IMR-90 (cell line): ENCODE data around the gene IL24. TPM values are rescaled to one million over a fixed set of nuclear protein-coding genes. Genes with fewer than 3 reads are reported as not detected.

Source experiments
- ATAC-seq: fragments of 200-7000 bp; cut with Tn5 transposase; 2 replicates; pipeline ENCODE4 v1.9.1; 2020; ENCODE audit warnings: low read depth, mild to moderate bottlenecking, moderate library complexity
- BruUV-seq: library from RNA; stranded (reverse); fragments of 400-500 nt; replicated peaks from 2 replicates; lab custom pipeline; 2021; lab: Mats Ljungman, UMichigan
- CTCF ChIA-PET: fragments of 300-600 bp; formaldehyde crosslinking; extraction: SDS; loops from one replicate; lab custom pipeline; 2021; ENCODE audit warnings: antibody characterized with exemption; lab: Yijun Ruan, JAX
- POLR2A ChIA-PET: fragments of 300-600 bp; sonication (Branson Sonifier 250); formaldehyde crosslinking; loops from one replicate; lab custom pipeline; 2022; ENCODE audit warnings: antibody characterized with exemption; ENCODE audit not compliant: unreplicated experiment; lab: Charles Lee
- DNase-seq: peaks from one replicate; pipeline ENCODE4 v3.0.0; 2013
- H2AFZ ChIP-seq: replicated peaks from 2 replicates; pipeline ENCODE3; 2013; ENCODE audit warnings: low read length, mild to moderate bottlenecking; ENCODE audit not compliant: poor library complexity
- H2AK5ac ChIP-seq: 2 replicates; pipeline ENCODE4 v1.6.1; 2013; ENCODE audit warnings: low read depth, low read length, inconsistent platforms
- H2AK9ac ChIP-seq: replicated peaks from 2 replicates; pipeline ENCODE3; 2013; ENCODE audit warnings: mild to moderate bottlenecking, low read depth, low read length, moderate library complexity; ENCODE audit not compliant: poor library complexity
- H2BK120ac ChIP-seq: 2 replicates; pipeline ENCODE4 v1.6.1; 2013; ENCODE audit warnings: low read depth, low read length, inconsistent platforms
- H2BK15ac ChIP-seq: 3 replicates; pipeline ENCODE4 v1.6.1; 2013; ENCODE audit warnings: low read depth, low read length, inconsistent platforms
- H2BK20ac ChIP-seq: 2 replicates; pipeline ENCODE4 v1.6.1; 2013; ENCODE audit warnings: low read depth, mild to moderate bottlenecking, inconsistent platforms, low read length, moderate library complexity
- H2BK5ac ChIP-seq: 2 replicates; pipeline ENCODE4 v1.6.1; 2013; ENCODE audit warnings: mild to moderate bottlenecking, low read depth, low read length, inconsistent platforms; ENCODE audit not compliant: poor library complexity, severe bottlenecking
- H3K14ac ChIP-seq: replicated peaks from 2 replicates; pipeline ENCODE4 v1.6.1; 2013; ENCODE audit warnings: low read depth, low read length, inconsistent platforms
- H3K18ac ChIP-seq: 2 replicates; pipeline ENCODE4 v1.6.1; 2013; ENCODE audit warnings: low read depth, low read length, control low read depth
- H3K23ac ChIP-seq: 2 replicates; pipeline ENCODE4 v1.6.1; 2013; ENCODE audit warnings: low read depth, low read length, inconsistent platforms
- H3K27ac ChIP-seq: 2 replicates; pipeline ENCODE4 v1.5.1; 2013; ENCODE audit warnings: mild to moderate bottlenecking, control low read depth, low read length; ENCODE audit not compliant: insufficient read depth
- H3K27me3 ChIP-seq: 2 replicates; pipeline ENCODE4 v1.6.1; 2013; ENCODE audit warnings: low read length; ENCODE audit not compliant: control insufficient read depth, insufficient read depth
- H3K36me3 ChIP-seq: 2 replicates; pipeline ENCODE4 v1.6.1; 2013; ENCODE audit warnings: low read length, mixed read lengths; ENCODE audit not compliant: control insufficient read depth, insufficient read depth
- H3K4ac ChIP-seq: 2 replicates; pipeline ENCODE4 v1.6.1; 2013; ENCODE audit warnings: low read depth, low read length, inconsistent platforms
- H3K4me1 ChIP-seq: 2 replicates; pipeline ENCODE4 v1.6.1; 2013; ENCODE audit warnings: low read length, mixed read lengths; ENCODE audit not compliant: control insufficient read depth, insufficient read depth
- H3K4me2 ChIP-seq: 2 replicates; pipeline ENCODE4 v1.6.1; 2013; ENCODE audit warnings: low read depth, mild to moderate bottlenecking, control low read depth, low read length, moderate library complexity
- H3K4me3 ChIP-seq: 2 replicates; pipeline ENCODE4 v1.5.1; 2013; ENCODE audit warnings: low read depth, mild to moderate bottlenecking, control low read depth, low read length, moderate library complexity; ENCODE audit not compliant: insufficient read depth
- H3K56ac ChIP-seq: 2 replicates; pipeline ENCODE4 v1.6.1; 2013; ENCODE audit warnings: low read length, inconsistent platforms; ENCODE audit not compliant: insufficient read depth; ENCODE audit errors: extremely low read depth
- H3K79me1 ChIP-seq, 2 experiments: 2 replicates each; pipeline ENCODE4 v1.6.1; 2013; ENCODE audit warnings: low read length in 2 of 2, inconsistent platforms in 1 of 2, low read depth in 1 of 2
- H3K9ac ChIP-seq: 2 replicates; pipeline ENCODE4 v1.6.1; 2013; ENCODE audit warnings: low read depth, low read length, control low read depth
- H3K9me1 ChIP-seq: 2 replicates; pipeline ENCODE4 v1.6.1; 2013; ENCODE audit warnings: low read length, inconsistent platforms; ENCODE audit not compliant: insufficient read depth
- H3K9me3 ChIP-seq: 2 replicates; pipeline ENCODE4 v1.6.1; 2013; ENCODE audit warnings: low read length; ENCODE audit not compliant: control insufficient read depth, insufficient read depth
- H4K20me1 ChIP-seq: 2 replicates; pipeline ENCODE4 v1.6.1; 2013; ENCODE audit warnings: low read length, inconsistent platforms; ENCODE audit not compliant: insufficient read depth
- H4K5ac ChIP-seq: 2 replicates; pipeline ENCODE4 v1.6.1; 2013; ENCODE audit warnings: mild to moderate bottlenecking, low read depth, low read length, control low read depth
- H4K8ac ChIP-seq, 2 experiments: 2 replicates each; pipeline ENCODE4 v1.6.1; 2013; ENCODE audit warnings: low read depth in 2 of 2, low read length in 2 of 2, control low read depth in 1 of 2, inconsistent platforms in 1 of 2
- H4K91ac ChIP-seq: 2 replicates; pipeline ENCODE4 v1.6.1; 2013; ENCODE audit warnings: low read depth, low read length, inconsistent platforms; ENCODE audit not compliant: insufficient read depth
- BHLHE40 ChIP-seq: fragments of 150-350 bp; IDR thresholded peaks from 2 replicates; pipeline ENCODE4 v1.6.1; 2016; ENCODE audit warnings: mild to moderate bottlenecking, low read depth, low read length
- CEBPB ChIP-seq: IDR thresholded peaks from 2 replicates; pipeline ENCODE4 v1.6.1; 2012; ENCODE audit warnings: low read depth, low read length, improper control_type of control experiment
- CHD1 ChIP-seq: IDR thresholded peaks from 2 replicates; pipeline ENCODE4 v1.6.1; 2012; ENCODE audit warnings: low read depth, low read length, improper control_type of control experiment
- CTCF ChIP-seq: conservative IDR thresholded peaks from 2 replicates; pipeline ENCODE4 v1.5.1; 2012; ENCODE audit warnings: mild to moderate bottlenecking, low read depth, low read length, improper control_type of control experiment
- ELK1 ChIP-seq: fragments of 150-350 bp; IDR thresholded peaks from 2 replicates; pipeline ENCODE4 v1.6.1; 2016; ENCODE audit warnings: low read depth, mild to moderate bottlenecking, low read length, moderate library complexity, borderline replicate concordance
- FOS ChIP-seq: fragments of 150-350 bp; IDR thresholded peaks from 2 replicates; pipeline ENCODE4 v1.6.1; 2016; ENCODE audit warnings: low read depth, low read length
- MAFK ChIP-seq: IDR thresholded peaks from 2 replicates; pipeline ENCODE4 v1.6.1; 2012; ENCODE audit warnings: low read depth, low read length, improper control_type of control experiment
- MAZ ChIP-seq: IDR thresholded peaks from 2 replicates; pipeline ENCODE4 v1.6.1; 2012; ENCODE audit warnings: low read depth, mild to moderate bottlenecking, low read length, improper control_type of control experiment, moderate library complexity, borderline replicate concordance
- MXI1 ChIP-seq: IDR thresholded peaks from 2 replicates; pipeline ENCODE4 v1.6.1; 2012; ENCODE audit warnings: low read depth, mild to moderate bottlenecking, low read length, moderate library complexity, borderline replicate concordance
- NFE2L2 ChIP-seq: fragments of 150-350 bp; IDR thresholded peaks from 2 replicates; pipeline ENCODE4 v1.6.1; 2016; ENCODE audit warnings: low read depth, mild to moderate bottlenecking, low read length
- POLR2A ChIP-seq: IDR thresholded peaks from 2 replicates; pipeline ENCODE4 v1.6.1; 2012; ENCODE audit warnings: mild to moderate bottlenecking, low read depth, low read length
- RAD21 ChIP-seq: IDR thresholded peaks from 2 replicates; pipeline ENCODE4 v1.6.1; 2012; ENCODE audit warnings: low read length, improper control_type of control experiment
- RFX5 ChIP-seq: IDR thresholded peaks from 2 replicates; pipeline ENCODE4 v1.8.0; 2012; ENCODE audit warnings: low read depth, mild to moderate bottlenecking, low read length, moderate library complexity
- USF2 ChIP-seq: fragments of 150-350 bp; IDR thresholded peaks from 2 replicates; pipeline ENCODE4 v1.6.1; 2017; ENCODE audit warnings: mild to moderate bottlenecking, antibody characterized with exemption, low read length, low read depth
- WGBS, 2 experiments: methylation state at CpG; one replicate each; pipeline versions ENCODE4 v1.1.5 to v1.1.7; 2013; ENCODE audit warnings: missing lambda C conversion rate in 2 of 2; ENCODE audit not compliant: insufficient read length in 1 of 2; ENCODE audit errors: extremely low coverage in 2 of 2; 5-methylcytosine and 5-hydroxymethylcytosine counted together
- dilution Hi-C: fragments of 300-500 bp; cut with HindIII; formaldehyde crosslinking; loops from one replicate; pipeline ENCODE4 v1.14.3; 2018; ENCODE audit warnings: low sequenced_read_pairs; ENCODE audit not compliant: unreplicated experiment
- in situ Hi-C: fragments of 300-500 bp; cut with MboI; formaldehyde crosslinking; loops from 3 replicates; pipeline ENCODE4 v1.14.3; 2019; ENCODE audit warnings: low sequenced_read_pairs, inconsistent platforms, mixed read lengths
- intact Hi-C: fragments of 100-400 bp; cut with micrococcal nuclease; formaldehyde crosslinking; loops from 2 replicates; pipeline ENCODE4 v1.10.0; 2022
- polyA plus RNA-seq, 3 experiments: library from polyadenylated mRNA; depleted of rRNA; stranded (reverse); fragments of >200 nt; gene quantifications; 2 replicates each; pipeline ENCODE4 v1.2.3, GENCODE V29; 2012; ENCODE audit warnings: low replicate concordance in 1 of 3
- total RNA-seq: library from RNA; depleted of rRNA; stranded (reverse); fragments of >200 nt; gene quantifications from 2 replicates; pipeline ENCODE4 v1.2.3, GENCODE V29; 2012

Gene IL24
- total and polyA plus RNA-seq, 2 of the 4 experiments (the other 2 are of a cell fraction), result 0.12 to 0.18 TPM

GRCh38 chr1:206905295-206906164, 8.3 kb downstream of the IL24 start:
- Histone ChIP-seq H2BK5ac (peak overlapping the region; percentile 95), H3K14ac (peak overlapping the region; percentile 99), H4K20me1 (no peaks in the 10 kb centered on the region), H3K18ac (peak overlapping the region; percentile 97), H4K5ac (peak overlapping the region; percentile 97), H3K36me3 (no peaks in the 10 kb centered on the region), H3K23ac (peak overlapping the region; percentile 99), H2AK5ac (peak overlapping the region; percentile 98), H3K4me1 (peaks cover 9% of the 10 kb centered on the region), H3K9me3 (no peaks in the 10 kb centered on the region), H2BK120ac (peak overlapping the region; percentile 100), H3K4ac (peak overlapping the region; percentile 99), H3K27me3 (peaks cover 7% of the 10 kb centered on the region; the same call in 1 of the 2 replicates), H2AK9ac (peak overlapping the region; percentile 93), H3K79me1 (peaks cover 0 to 11% of the 10 kb centered on the region in 2 experiments; a peak in 2 of 4 replicates), H4K91ac (peak overlapping the region; percentile 99), H3K4me2 (0 out of 2 replicates have a peak overlapping the region, but pooled peaks have one; percentile 27), H4K8ac (peak overlapping the region; percentile 62 to 94), H3K4me3 (no peak overlapping the region), H3K56ac (peak overlapping the region; percentile 82), H2BK20ac (peak overlapping the region; percentile 100), H3K9me1 (peaks cover 18% of the 10 kb centered on the region), H3K9ac (no peak overlapping the region), H2BK15ac (peak overlapping the region; percentile 98), H2AFZ (peak overlapping the region; percentile 90), H3K27ac (peak overlapping the region; percentile 76)
- ChIA-PET POLR2A (interaction anchor here (0.6 kb wide), 1 partner anchor 71 kb away, joined by 3 read pairs; no protein-coding TSS in a partner anchor), CTCF (interaction anchor here (0.8 to 1.0 kb wide), 2 partner anchors 22 to 40 kb away, joined by 3 to 4 read pairs; partner anchors contain the start of gene IL20)
- dilution Hi-C loops, result no loop called here
- intact Hi-C loops, result no loop called here
- BruUV-seq, result no TSS peak
- ATAC-seq (peak; percentile 83), DNase-seq (peak; percentile 94)
- no CpG with 5 or more reads among the region's 4 CpGs for WGBS, 2 experiments
- in situ Hi-C loops, result no loop called here
- no peak for TF ChIP-seq USF2
- peak; percentile 79 for TF ChIP-seq FOS
- TF ChIP-seq POLR2A, result no peak
- peak; percentile 82 for TF ChIP-seq NFE2L2
- no peak for TF ChIP-seq ELK1
- no peak for TF ChIP-seq CEBPB
- TF ChIP-seq MAZ, result no peak
- no peak for TF ChIP-seq RAD21
- peak; percentile 15; the same call in 1 of the 2 replicates for TF ChIP-seq MAFK
- TF ChIP-seq CHD1, result no peak
- TF ChIP-seq MXI1, result no peak
- no peak for TF ChIP-seq RFX5
- TF ChIP-seq CTCF, result no peak
- peak; percentile 62 for TF ChIP-seq BHLHE40
